DND-41 (cell line): ENCODE results near the gene ACCSL.

Source experiments
- CTCF ChIP-seq: IDR thresholded peaks from 2 replicates; pipeline ENCODE4 v1.5.1; 2012; ENCODE audit warnings: borderline replicate concordance, low read length, moderate library complexity, mild to moderate bottlenecking; ENCODE audit not compliant: poor library complexity, severe bottlenecking; ENCODE audit errors: extremely low read depth
- EZH2 ChIP-seq: IDR thresholded peaks from 3 replicates; pipeline ENCODE4 v1.6.1; 2012; ENCODE audit warnings: borderline replicate concordance, low read depth, mild to moderate bottlenecking, moderate library complexity, low read length, inconsistent platforms; ENCODE audit not compliant: severe bottlenecking

GRCh38 chr11:44025727-44026126, 22.1 kb upstream of the ACCSL start:
- TF ChIP-seq CTCF (no peak), EZH2 (no peak)
